Neural progenitor cell (in vitro differentiated cells): Measurements from ENCODE around the gene PRDX5. TPM values are rescaled to one million over a fixed set of nuclear protein-coding genes. Genes with fewer than 3 reads are reported as not detected.
A peak's percentile ranks its signal among the peaks of the same experiment; 100 is the strongest.

Experiments used
- DNase-seq: peaks from one replicate; pipeline ENCODE4 v3.0.0-alpha.2; 2016; ENCODE audit warnings: low spot score
- H2AFZ ChIP-seq: fragments of 200-600 bp; sonication (generic); replicated peaks from 2 replicates; pipeline ENCODE4 v1.6.1; 2016; ENCODE audit warnings: antibody characterized with exemption
- H3F3A ChIP-seq: fragments of 200-600 bp; sonication (generic); 2 replicates; pipeline ENCODE4 v1.6.1; 2016; ENCODE audit warnings: antibody characterized with exemption, low read depth
- H3K27ac ChIP-seq: fragments of 200-600 bp; sonication (generic); 2 replicates; pipeline ENCODE4 v1.5.1; 2016; ENCODE audit warnings: mild to moderate bottlenecking
- H3K27me3 ChIP-seq: fragments of 200-600 bp; sonication (generic); 2 replicates; pipeline ENCODE4 v1.6.1; 2016; ENCODE audit warnings: mild to moderate bottlenecking, moderate library complexity
- H3K36me3 ChIP-seq: fragments of 200-600 bp; sonication (generic); 2 replicates; pipeline ENCODE4 v1.5.1; 2016
- H3K4me1 ChIP-seq: fragments of 200-600 bp; sonication (generic); 2 replicates; pipeline ENCODE4 v1.6.1; 2016; ENCODE audit warnings: mixed run types
- H3K4me2 ChIP-seq: fragments of 200-600 bp; sonication (generic); 2 replicates; pipeline ENCODE4 v1.6.1; 2016
- H3K4me3 ChIP-seq: fragments of 200-600 bp; sonication (generic); 2 replicates; pipeline ENCODE4 v1.5.1; 2016
- H3K79me2 ChIP-seq: fragments of 200-600 bp; sonication (generic); 2 replicates; pipeline ENCODE4 v1.6.1; 2016; ENCODE audit warnings: low read depth
- H3K9ac ChIP-seq: fragments of 200-600 bp; sonication (generic); 2 replicates; pipeline ENCODE4 v1.6.1; 2016
- H3K9me3 ChIP-seq: fragments of 200-600 bp; sonication (generic); 2 replicates; pipeline ENCODE4 v1.5.1; 2016; ENCODE audit warnings: low read depth
- H4K20me1 ChIP-seq: fragments of 200-600 bp; sonication (generic); 2 replicates; pipeline ENCODE4 v1.6.1; 2016; ENCODE audit warnings: low read depth
- H3K27ac Mint-ChIP-seq: 3 replicates; pipeline ENCODE4 v1.8.0; 2021; ENCODE audit warnings: mixed read lengths
- H3K27me3 Mint-ChIP-seq: 2 replicates; pipeline ENCODE4 v1.8.0; 2022; ENCODE audit warnings: low read depth, mild to moderate bottlenecking, inconsistent platforms, moderate library complexity, mixed read lengths; ENCODE audit not compliant: insufficient read depth
- H3K36me3 Mint-ChIP-seq: 3 replicates; pipeline ENCODE4 v1.8.0; 2021; ENCODE audit warnings: mixed read lengths
- H3K4me1 Mint-ChIP-seq: 3 replicates; pipeline ENCODE4 v1.8.0; 2021; ENCODE audit warnings: mixed read lengths
- H3K4me3 Mint-ChIP-seq: 3 replicates; pipeline ENCODE4 v1.8.0; 2021; ENCODE audit warnings: mild to moderate bottlenecking, moderate library complexity, mixed read lengths
- H3K9me3 Mint-ChIP-seq: 3 replicates; pipeline ENCODE4 v1.8.0; 2020; ENCODE audit warnings: mixed read lengths
- CTCF ChIP-seq: fragments of 200-600 bp; sonication (generic); IDR thresholded peaks from 2 replicates; pipeline ENCODE4 v1.5.1; 2017; ENCODE audit warnings: antibody characterized with exemption, mild to moderate bottlenecking
- EZH2 ChIP-seq: fragments of 200-600 bp; sonication (generic); IDR thresholded peaks from 2 replicates; pipeline ENCODE4 v1.6.1; 2017; ENCODE audit warnings: antibody characterized with exemption, mild to moderate bottlenecking, moderate library complexity
- EZH2phosphoT487 ChIP-seq: fragments of 200-600 bp; sonication (generic); IDR thresholded peaks from 2 replicates; pipeline ENCODE4 v1.6.1; 2017; ENCODE audit warnings: antibody characterized with exemption
- total RNA-seq: library from RNA; depleted of rRNA; stranded (reverse); fragments of >200 nt; gene quantifications from 2 replicates; pipeline ENCODE4 v1.2.3, GENCODE V29; 2015; ENCODE audit warnings: low replicate concordance

PRDX5 gene
- total RNA-seq, 1 donor from 2014 or later, result 111 TPM

- Histone ChIP-seq H3K4me3 (no peak overlapping the region), H2AFZ (no peak overlapping the region), H3K9me3 (no peaks in the 10 kb centered on the region), H3K79me2 (no peaks in the 10 kb centered on the region), H3K4me2 (no peak overlapping the region), H3K4me1 (no peaks in the 10 kb centered on the region), H3K9ac (no peak overlapping the region), H3K27me3 (no peaks in the 10 kb centered on the region), H3F3A (peaks cover 6% of the 10 kb centered on the region), H3K27ac (no peak overlapping the region), H4K20me1 (no peaks in the 10 kb centered on the region), H3K36me3 (no peaks in the 10 kb centered on the region)
- no peak overlapping the region for H3K4me3 Mint-ChIP-seq
- peaks cover 9% of the 10 kb centered on the region for H3K27me3 Mint-ChIP-seq
- no peak for DNase-seq
- no peaks in the 10 kb centered on the region for H3K36me3 Mint-ChIP-seq
- H3K27ac Mint-ChIP-seq, result no peak overlapping the region
- TF ChIP-seq EZH2phosphoT487, result no peak
- TF ChIP-seq EZH2, result no peak
- TF ChIP-seq CTCF, result no peak
- H3K4me1 Mint-ChIP-seq, result no peaks in the 10 kb centered on the region
- peaks cover 2% of the 10 kb centered on the region for H3K9me3 Mint-ChIP-seq
These were observed 10.1 kb downstream of the PRDX5 start for GRCh38 chr11:64327993-64328392.

- no peaks in the 10 kb centered on the region for H3K36me3 Mint-ChIP-seq
- H3K4me2 ChIP-seq, result no peak overlapping the region
- no peak overlapping the region for H3K27ac Mint-ChIP-seq
- no peaks in the 10 kb centered on the region for H3K4me1 ChIP-seq
- no peak overlapping the region for H3K4me3 Mint-ChIP-seq
- H2AFZ ChIP-seq, result no peak overlapping the region
- peaks cover 7% of the 10 kb centered on the region for H3K27me3 Mint-ChIP-seq
- TF ChIP-seq EZH2phosphoT487 (no peak), CTCF (no peak), EZH2 (no peak)
- no peaks in the 10 kb centered on the region for H3K79me2 ChIP-seq
- no peaks in the 10 kb centered on the region for H3K27me3 ChIP-seq
- DNase-seq, result no peak
- no peaks in the 10 kb centered on the region for H3K9me3 ChIP-seq
- H3K4me1 Mint-ChIP-seq, result peaks cover 5% of the 10 kb centered on the region
- no peaks in the 10 kb centered on the region for H4K20me1 ChIP-seq
- peaks cover 6% of the 10 kb centered on the region for H3F3A ChIP-seq
- H3K9ac ChIP-seq, result no peak overlapping the region
- H3K27ac ChIP-seq, result no peak overlapping the region
- H3K4me3 ChIP-seq, result no peak overlapping the region
- H3K36me3 ChIP-seq, result no peaks in the 10 kb centered on the region
- H3K9me3 Mint-ChIP-seq, result peaks cover 2% of the 10 kb centered on the region
These were observed 13.0 kb downstream of the PRDX5 start for GRCh38 chr11:64330888-64331287.

- Histone ChIP-seq H3K27ac (no peak overlapping the region), H3K27me3 (no peaks in the 10 kb centered on the region), H3K36me3 (no peaks in the 10 kb centered on the region), H3K9ac (no peak overlapping the region), H3K4me1 (no peaks in the 10 kb centered on the region), H3F3A (peaks cover 6% of the 10 kb centered on the region), H4K20me1 (no peaks in the 10 kb centered on the region), H2AFZ (no peak overlapping the region), H3K4me3 (no peak overlapping the region), H3K79me2 (no peaks in the 10 kb centered on the region), H3K4me2 (no peak overlapping the region), H3K9me3 (no peaks in the 10 kb centered on the region)
- Mint-ChIP-seq H3K27me3 (peaks cover 7% of the 10 kb centered on the region), H3K4me1 (peaks cover 5% of the 10 kb centered on the region), H3K9me3 (no peaks in the 10 kb centered on the region), H3K27ac (peak overlapping the region; percentile 1), H3K4me3 (no peak overlapping the region), H3K36me3 (no peaks in the 10 kb centered on the region)
- no peak for DNase-seq
- no peak for TF ChIP-seq EZH2phosphoT487
- no peak for TF ChIP-seq EZH2
- TF ChIP-seq CTCF, result peak; percentile 37
These were observed 13.8 kb downstream of the PRDX5 start for GRCh38 chr11:64331569-64332371.
